PC-3 (cell line): ENCODE data around the gene DGCR2.

Source experiments
- CTCF ChIP-seq: fragments of 300-600 bp; sonication (generic); conservative IDR thresholded peaks from 2 replicates; pipeline ENCODE4 v1.5.1; 2017; ENCODE audit warnings: antibody characterized with exemption, low read depth, mild to moderate bottlenecking, low read length
- EZH2 ChIP-seq: fragments of 300-600 bp; sonication (generic); IDR thresholded peaks from one replicate; pipeline ENCODE4 v1.6.1; 2017; ENCODE audit warnings: antibody characterized with exemption, mild to moderate bottlenecking, low read length; ENCODE audit not compliant: unreplicated experiment
- EZH2phosphoT487 ChIP-seq: fragments of 300-600 bp; sonication (generic); IDR thresholded peaks from 2 replicates; pipeline ENCODE4 v1.6.1; 2018; ENCODE audit warnings: mild to moderate bottlenecking, antibody characterized with exemption, low read length, borderline replicate concordance

GRCh38 chr22:18990355-18991137 is 131.7 kb downstream of the DGCR2 start:
- TF ChIP-seq CTCF (no peak), EZH2 (no peak), EZH2phosphoT487 (no peak)
